Measurements from ENCODE around the gene NCAN.
"Not testable (repeated sequence)": the region's sequence is repeated elsewhere in the genome, so short reads cannot be mapped to it uniquely, and the experiment has no call there.

Gene NCAN

DNA sequence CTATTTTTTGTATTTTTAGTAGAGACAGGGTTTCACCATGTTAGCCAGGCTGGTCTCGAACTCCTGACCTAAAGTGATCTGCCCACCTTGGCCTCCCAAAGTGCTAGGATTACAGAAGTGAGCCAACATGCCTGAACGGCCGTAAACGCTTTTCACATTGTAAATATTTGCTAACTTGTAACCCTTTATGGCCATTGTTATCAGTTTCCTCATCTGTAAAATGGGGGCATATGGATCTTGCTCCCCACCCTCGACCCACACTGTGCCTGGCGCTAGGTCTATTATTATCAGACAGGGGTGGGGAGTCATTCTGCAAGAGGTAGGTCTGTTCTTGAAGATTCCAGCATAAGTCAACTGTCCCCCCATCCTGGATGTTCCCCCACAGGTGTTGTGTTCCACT lies 11.9 kb downstream of the NCAN start:
- no peak for FAIRE-seq
- no peak for DNase-seq (ENCODE audit: low spot score)

DNA sequence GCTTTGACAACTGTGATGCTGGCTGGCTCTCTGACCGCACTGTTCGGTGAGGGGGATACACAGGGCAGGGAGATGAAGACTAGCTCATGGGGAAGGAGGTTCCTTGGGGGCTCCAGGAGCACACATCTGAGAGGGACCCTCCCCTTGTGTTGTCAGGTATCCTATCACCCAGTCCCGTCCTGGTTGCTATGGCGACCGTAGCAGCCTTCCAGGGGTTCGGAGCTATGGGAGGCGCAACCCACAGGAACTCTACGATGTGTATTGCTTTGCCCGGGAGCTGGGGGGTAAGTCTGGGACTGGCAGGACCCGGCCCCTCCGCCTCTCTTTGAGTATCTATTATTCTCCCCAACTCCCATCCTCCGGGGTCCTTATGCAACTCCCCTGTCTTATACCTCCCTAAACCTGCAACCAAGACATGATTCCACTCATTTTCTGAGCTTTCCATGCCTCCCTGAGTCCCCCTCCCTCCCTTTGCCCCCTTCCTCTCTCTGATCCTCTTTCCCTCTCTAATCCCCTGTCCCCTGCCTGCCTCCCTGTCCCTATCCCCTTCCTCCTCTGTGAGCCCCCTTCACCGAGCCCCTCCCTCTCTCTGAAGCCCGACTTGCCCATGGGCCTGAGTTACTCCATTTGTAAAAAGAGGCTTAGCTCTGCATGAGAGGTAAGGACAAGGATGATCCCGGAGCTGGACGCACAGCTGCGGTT lies 12.5 kb downstream of the NCAN start:
- DNase-seq (ENCODE audit: low spot score), result no peak
- no peak for FAIRE-seq

DNA sequence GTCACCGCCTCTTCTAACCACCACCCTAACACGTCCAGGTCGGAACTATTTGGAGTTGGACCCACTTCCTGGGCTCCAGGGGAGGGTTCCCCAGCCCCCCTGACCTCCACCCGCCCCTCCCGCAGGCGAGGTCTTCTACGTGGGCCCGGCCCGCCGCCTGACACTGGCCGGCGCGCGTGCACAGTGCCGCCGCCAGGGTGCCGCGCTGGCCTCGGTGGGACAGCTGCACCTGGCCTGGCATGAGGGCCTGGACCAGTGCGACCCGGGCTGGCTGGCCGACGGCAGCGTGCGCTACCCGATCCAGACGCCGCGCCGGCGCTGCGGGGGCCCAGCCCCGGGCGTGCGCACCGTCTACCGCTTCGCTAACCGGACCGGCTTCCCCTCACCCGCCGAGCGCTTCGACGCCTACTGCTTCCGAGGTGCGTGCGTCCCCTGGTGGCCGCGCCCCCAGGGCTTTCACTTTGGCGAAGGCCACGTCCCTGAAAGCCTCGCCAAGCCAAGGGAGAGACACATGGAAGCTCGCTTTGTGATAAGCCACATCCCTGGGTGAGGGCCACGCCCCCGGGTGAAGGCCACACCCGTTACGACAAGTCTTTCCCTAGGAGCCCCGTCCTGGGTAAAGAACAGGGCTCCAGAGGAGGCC lies 13.2 kb downstream of the NCAN start:
- no peak for FAIRE-seq
- DNase-seq (ENCODE audit: low spot score), result peak; percentile 79

DNA sequence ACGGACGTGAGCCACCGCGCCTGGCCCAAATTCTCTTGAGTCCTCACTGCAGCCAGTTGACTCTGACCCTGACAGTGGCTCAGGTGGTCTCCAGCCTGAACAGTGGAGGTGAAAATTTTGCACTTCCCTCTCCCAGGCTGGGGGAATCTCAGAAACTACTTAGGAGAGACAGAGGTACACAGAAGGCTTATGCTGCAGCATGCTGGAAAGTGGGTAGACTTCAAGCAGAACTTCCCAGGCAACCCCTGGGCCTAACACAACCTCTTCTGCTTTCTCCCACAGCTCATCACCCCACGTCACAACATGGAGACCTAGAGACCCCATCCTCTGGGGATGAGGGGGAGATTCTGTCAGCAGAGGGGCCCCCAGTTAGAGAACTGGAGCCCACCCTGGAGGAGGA lies 14.4 kb downstream of the NCAN start:
- no peak for FAIRE-seq
- no peak for DNase-seq (ENCODE audit: low spot score)

DNA sequence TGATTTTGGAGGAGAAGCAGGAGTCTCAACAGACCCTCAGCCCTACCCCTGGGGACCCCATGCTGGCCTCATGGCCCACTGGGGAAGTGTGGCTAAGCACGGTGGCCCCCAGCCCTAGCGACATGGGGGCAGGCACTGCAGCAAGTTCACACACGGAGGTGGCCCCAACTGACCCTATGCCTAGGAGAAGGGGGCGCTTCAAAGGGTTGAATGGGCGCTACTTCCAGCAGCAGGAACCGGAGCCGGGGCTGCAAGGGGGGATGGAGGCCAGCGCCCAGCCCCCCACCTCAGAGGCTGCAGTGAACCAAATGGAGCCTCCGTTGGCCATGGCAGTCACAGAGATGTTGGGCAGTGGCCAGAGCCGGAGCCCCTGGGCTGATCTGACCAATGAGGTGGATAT lies 14.9 kb downstream of the NCAN start:
- FAIRE-seq, result no peak
- no peak for DNase-seq (ENCODE audit: low spot score)

DNA sequence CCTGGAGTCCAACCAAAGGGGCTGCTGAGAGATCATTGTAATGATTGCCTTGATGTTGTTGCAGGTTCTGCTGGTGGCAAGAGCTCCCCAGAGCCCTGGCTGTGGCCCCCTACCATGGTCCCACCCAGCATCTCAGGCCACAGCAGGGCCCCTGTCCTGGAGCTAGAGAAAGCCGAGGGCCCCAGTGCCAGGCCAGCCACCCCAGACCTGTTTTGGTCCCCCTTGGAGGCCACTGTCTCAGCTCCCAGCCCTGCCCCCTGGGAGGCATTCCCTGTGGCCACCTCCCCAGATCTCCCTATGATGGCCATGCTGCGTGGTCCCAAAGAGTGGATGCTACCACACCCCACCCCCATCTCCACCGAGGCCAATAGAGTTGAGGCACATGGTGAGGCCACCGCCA lies 15.5 kb downstream of the NCAN start:
- FAIRE-seq (no peak), DNase-seq (ENCODE audit: low spot score) (no peak)

DNA sequence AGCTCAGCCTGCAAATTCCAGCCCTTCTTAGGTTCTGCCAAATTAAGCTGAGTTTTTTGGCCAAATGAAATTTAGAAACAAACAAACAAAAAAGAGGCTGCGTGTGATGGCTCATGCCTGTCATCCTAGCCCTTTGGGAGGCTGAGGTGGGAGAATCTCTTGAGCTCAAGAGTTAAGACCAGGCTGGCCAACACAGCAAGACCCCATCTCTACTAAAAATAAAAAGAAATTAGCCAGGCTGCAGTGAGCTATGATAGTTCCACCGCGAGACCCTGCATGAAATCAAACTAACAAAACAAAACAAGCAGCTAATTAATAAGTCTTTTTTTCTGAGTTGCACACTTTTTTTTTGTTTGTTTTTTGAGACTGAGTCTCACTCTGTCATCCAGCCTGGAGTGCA lies 17.9 kb downstream of the NCAN start:
- DNase-seq (ENCODE audit: low spot score) (no peak), FAIRE-seq (no peak)

DNA sequence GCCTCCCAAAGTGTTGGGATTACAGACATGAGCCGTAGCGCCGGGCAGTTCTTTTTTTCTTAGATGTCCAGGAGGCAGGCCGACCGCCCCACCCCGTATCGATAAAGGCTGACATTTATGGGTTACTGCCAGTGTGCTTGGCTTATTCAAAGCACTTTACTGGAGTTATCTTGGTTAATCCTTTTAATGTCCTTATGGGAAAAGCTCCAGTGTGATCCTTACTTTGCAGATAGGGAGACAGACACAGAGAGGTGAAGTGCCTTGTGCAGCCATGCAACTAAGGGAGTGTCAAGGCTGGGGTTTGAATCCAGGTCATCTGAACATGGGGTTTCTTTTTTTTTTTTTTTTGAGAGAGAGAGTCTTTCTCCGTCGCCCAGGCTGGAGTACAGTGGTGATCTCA lies 19.2 kb downstream of the NCAN start:
- FAIRE-seq (no peak), DNase-seq (ENCODE audit: low spot score) (no peak)

DNA sequence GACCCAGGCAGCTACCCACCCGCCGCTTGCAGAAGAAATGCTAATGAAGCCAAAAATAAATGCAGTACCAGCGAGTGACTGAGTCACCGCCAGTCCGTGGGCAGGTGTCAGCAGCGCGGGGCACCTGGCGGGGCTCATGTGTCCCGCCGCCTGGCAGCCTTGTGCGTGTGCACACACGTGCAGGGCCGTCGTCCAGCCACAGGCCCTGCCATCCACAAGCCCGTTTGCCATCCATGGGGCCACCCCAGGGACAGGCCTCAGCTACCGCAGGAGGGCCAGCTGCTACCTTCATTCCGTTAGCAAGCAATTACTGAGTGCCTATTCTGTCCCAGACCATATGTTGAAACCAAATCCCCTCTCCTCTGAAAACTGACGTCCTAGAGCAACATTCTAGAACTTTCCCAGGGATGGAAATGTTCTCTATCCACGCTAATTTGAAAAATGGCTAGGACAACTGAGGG lies 20.5 kb downstream of the NCAN start:
- FAIRE-seq (no peak), DNase-seq (ENCODE audit: low spot score) (no peak)

DNA sequence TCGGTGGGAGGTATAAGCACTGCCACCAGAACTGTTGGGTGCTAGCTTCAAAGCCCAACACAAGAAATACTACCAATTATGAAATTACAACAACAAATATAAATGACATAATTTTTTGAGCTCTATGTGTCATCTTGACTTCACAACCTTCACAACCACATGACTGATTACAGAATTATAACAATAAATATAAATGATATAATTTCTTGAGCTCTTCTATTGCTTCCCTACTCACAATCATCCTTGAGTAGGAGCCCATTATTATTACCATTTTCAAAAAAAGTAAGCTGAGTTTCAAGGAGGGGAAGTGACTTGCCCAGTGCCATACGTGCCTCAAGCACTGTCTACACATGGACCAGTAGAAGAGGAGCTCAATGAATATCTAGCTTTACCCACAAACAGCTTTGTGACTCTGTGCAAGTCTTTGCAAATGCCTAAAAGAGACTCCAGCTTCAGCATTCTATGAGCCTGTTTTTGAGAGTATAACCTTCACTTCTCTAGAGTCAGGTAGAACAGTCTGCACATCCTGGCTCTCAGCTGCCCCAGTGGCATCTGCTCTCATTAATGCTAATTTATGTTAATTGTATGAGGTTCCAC lies 22.6 kb downstream of the NCAN start:
- no peak for FAIRE-seq
- DNase-seq (ENCODE audit: low spot score), result no peak

DNA sequence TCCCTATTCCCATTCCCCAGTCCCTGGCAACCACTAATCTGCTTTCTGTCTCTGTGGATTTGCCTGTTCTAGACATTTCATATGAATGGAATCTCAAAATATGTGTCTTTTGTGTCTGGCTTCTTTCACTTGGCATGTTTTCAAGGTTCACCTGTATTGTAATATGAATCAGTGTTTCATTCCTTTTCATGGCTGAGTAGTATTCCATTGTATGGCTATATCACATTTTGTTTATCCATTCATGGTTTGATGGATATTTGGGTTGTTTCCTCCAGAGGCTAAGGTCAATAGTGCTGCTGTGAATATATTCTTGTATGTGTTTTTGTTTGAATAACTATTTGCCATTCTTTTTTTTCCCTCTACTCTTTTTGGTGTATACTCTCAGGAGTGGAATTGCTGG lies 24.4 kb downstream of the NCAN start:
- no peak for FAIRE-seq

DNA sequence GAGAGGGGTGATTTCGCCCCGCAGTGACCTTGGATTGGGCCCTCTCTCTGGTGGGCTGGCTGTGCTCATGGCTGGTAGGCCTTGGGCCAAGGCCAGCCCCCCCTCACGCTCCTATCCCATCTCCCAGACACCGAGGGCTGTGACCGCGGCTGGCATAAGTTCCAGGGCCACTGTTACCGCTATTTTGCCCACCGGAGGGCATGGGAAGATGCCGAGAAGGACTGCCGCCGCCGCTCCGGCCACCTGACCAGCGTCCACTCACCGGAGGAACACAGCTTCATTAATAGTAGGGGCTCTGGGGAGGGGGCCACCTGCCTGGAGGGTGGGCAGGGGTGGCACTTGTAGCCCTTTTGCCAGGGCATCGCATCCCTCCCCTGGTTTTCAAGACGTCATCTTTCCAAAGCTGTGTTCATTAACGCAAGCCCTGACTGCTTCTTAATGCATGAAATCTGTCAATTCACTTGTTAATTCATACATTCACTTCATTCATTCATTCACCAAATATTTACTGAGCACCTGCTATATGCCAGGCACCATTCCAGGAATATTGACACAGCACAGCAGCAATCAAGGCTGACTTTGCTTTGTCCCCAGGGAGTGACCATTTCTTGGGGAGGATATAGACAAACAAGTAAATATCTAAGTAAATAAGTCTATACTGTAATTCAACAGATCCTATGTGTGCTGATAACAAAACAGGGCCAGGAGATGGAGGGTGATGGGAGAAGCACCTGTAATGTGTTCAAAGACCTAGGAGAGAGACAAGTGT lies 26.6 kb downstream of the NCAN start:
- no peak for DNase-seq (ENCODE audit: low spot score)
- no peak for FAIRE-seq

More for the DNA sequence above, 24.4 kb downstream of the NCAN start:
- DNase-seq (ENCODE audit: low spot score), result no peak

DNA sequence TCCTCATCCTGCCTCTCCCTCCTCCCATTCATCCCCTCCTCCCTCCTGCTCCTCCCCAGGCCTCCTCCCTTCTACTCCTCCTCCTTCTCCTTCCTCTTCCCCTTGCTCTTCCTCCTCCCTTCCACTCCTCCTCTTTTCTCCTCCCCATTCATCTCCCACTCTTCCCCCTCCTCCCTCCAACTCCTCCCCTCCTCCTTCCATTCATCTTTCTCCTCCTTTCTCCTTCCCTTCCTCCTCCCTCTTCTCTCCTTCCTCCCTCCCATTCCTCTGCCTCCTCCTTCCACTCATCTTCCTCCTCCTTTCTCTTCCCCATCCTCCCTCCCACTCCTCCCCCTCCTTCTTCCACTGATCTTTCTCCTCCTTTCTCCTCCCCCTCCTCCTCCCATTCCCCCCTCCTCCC lies 27.9 kb downstream of the NCAN start:
- no peak for FAIRE-seq
- DNase-seq (ENCODE audit: low spot score), result no peak

DNA sequence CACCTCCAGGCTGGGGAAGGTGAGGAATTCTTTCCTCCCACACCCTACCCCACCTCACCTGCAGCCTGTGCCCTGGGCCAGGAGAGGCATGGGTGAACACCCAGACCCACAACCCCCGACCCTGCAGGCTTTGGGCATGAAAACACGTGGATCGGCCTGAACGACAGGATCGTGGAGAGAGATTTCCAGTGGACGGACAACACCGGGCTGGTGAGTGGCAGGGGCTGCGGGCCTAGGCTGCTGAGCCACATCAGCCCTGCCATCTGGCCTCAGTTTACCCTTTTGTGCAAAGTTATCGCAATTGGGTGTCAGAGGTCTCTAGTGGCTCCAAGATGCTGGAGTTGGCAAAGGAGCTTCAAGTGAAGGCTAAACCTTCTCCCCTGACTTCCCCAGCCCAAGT lies 28.7 kb downstream of the NCAN start:
- FAIRE-seq, result no peak
- no peak for DNase-seq (ENCODE audit: low spot score)

DNA sequence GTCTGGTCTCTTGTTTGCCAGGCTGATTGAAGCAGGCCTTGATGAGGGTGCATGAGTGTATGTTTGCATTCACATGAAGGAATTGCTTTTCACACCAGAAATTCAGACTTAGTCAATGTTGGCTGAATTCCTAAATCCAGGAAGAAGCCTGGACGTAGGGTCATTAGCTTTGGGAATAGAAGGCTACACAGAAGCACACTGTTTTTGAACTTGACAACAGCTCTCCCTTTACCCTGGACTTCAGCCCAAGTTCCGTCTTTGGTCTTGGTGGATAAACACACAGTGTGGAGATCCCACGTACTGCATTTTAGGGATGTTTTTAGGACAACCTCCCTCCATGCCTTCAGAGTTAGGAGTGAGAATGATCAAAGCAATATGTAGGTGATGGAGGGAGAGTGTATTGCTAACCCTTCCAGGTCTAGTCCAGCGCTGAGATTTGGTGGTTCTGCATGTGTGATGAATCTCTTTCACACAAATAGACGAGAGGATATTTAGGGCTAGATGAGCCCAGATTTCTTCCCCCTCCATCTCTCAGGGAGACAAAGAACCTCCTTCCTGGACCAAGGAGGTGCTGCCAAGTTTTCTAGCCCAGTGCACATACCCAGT lies 38.5 kb downstream of the NCAN start:
- FAIRE-seq, result no peak
- no peak for DNase-seq (ENCODE audit: low spot score)

DNA sequence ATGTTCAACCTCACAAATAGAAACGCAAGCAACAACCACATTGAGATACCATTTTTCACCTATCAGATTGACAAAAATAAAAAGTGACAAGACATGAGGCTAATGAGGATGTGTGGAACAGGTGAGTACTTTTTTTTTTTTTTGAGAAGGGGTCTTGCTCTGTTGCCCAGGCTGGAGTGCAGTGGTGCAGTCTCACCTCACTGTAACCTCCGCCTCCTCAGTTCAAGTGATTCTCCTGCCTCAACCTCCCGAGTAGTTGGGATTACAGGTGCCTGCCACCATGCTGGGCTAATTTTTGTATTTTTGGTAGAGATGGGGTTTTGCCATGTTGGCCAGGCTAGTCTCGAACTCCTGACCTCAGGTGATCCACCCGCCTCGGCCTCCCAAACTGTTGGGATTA lies 41.7 kb downstream of the NCAN start:
- not testable (repeated sequence) for FAIRE-seq; DNase-seq (ENCODE audit: low spot score)

DNA sequence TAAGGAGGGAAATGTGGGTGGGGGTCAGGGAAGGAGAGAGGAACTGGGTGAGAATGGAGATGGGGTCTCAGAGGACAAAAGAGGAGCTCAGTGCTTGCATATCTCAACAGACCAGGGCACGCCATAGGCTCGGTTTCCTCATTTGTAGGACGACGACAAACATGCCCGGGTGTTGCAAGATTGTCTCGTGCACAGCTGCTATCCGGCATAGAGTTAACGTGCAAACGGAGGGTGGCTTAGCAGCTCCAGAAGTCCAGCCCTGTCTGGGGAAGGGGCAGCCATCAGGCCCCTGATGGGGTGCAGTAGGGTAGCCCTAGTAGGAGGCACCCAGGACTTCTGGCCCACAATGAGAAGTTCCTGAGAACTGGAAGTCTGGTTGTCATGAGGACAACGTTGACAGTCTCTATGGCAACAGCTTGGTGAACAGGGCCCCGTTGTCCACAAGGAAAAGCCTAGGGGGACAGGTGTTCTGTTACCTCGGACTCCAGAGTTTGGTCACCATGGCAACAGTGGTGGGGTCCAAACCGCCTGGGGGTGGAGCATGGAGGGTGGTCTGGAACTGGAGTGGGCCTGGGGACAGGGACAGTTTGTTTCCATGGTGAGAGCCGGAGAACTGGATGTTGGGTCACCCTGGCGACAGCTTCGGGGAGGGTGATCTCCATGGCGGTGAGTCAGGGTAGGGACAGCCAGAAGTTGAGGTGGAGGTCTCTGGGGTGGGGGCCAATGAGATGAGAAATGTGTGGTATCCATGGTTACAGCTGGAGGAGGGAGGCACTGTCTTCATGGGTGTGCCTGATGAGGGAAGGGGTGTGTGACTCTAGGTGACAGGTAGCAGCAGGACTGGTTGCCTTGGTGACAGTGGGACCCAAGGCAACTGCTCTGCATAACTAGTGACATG lies 44.6 kb downstream of the NCAN start:
- FAIRE-seq, result no peak
- no peak for DNase-seq (ENCODE audit: low spot score)

DNA sequence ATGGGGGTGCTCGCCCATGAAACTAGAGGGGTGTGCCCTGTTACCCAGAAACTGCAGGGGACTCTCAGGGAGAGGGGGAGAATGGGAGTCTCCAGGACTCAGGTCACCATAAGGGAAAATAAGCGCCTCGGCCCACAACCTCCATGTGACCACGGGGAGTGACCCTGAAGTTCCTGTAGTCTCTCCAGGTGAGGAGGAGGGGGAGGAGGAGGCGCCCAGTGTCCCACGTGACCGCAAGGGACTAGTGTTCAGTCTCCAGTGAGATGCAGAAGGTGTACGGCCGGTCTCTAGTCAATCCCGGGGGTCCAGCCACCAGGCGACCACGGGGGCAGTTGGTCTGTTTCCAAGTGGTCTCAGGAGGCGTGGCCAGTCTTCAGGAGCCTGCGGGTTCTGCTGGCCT lies 45.4 kb downstream of the NCAN start:
- DNase-seq (ENCODE audit: low spot score), result no peak
- no peak for FAIRE-seq

DNA sequence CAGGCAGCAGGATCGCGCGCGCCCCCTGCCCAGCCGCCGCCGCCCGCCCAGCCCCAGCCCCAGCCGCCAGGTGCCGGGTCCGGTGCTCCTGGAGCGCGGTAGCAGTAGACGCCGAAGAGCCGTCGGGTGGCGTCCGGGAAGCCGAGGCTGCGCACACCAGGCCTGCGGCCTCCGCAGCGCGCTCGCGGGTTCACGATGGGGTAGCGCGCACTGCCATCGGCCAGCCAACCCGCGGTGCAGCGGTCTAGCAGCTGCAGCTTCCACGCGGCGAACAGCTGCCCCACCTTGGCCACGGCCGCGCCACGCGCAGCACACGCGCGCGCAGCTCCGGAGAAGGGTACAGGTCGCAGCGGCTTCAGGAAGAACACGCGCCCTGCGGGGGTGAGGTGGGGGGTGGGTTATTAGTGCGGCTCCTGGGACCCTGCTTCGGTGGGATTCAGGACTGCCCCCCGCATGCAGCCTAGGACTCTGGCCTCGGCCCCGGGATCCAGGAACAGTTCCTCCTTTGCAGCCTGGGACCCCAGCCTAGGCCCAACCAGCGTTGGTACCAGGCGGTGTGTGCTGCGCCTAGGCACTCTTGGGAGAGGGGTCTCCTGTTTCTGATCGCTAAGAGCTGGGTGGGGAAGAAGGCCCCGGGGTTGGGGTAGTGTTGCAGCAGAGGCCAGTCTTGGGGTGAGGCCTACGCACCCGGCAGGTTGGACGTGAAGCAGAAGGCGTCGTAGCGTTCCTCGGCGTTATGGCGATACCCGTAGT lies 46.3 kb downstream of the NCAN start:
- DNase-seq (ENCODE audit: low spot score), result no peak
- no peak for FAIRE-seq

All from urothelium cell line (cell line).